Measurements from ENCODE around the gene DIP2A.
"Not testable (repeated sequence)": the region's sequence is repeated elsewhere in the genome, so short reads cannot be mapped to it uniquely, and the experiment has no call there.

DIP2A gene

GRCh38 chr21:46483300-46484295, 24.9 kb downstream of the DIP2A start:
- no peak for DNase-seq

GRCh38 chr21:46486481-46487126, 27.9 kb downstream of the DIP2A start:
- DNase-seq, result no peak

GRCh38 chr21:46489162-46489663, 30.5 kb downstream of the DIP2A start:
- no peak for DNase-seq

- DNase-seq, result no peak
These were observed 31.1 kb downstream of the DIP2A start for GRCh38 chr21:46489800-46490199.

GRCh38 chr21:46491553-46491952, 32.9 kb downstream of the DIP2A start:
- DNase-seq, result no peak

GRCh38 chr21:46492851-46493250, 34.2 kb downstream of the DIP2A start:
- DNase-seq, result no peak

GRCh38 chr21:46493828-46494227, 35.1 kb downstream of the DIP2A start:
- DNase-seq, result no peak

GRCh38 chr21:46498335-46499050, 39.8 kb downstream of the DIP2A start:
- no peak for DNase-seq

- DNase-seq, result no peak
These were observed 41.7 kb downstream of the DIP2A start for GRCh38 chr21:46500224-46500861.

- no peak for DNase-seq
These were observed 45.3 kb downstream of the DIP2A start for GRCh38 chr21:46503922-46504550.

GRCh38 chr21:46504666-46505065, 46.0 kb downstream of the DIP2A start:
- no peak for DNase-seq

- DNase-seq, result no peak
These were observed 48.9 kb downstream of the DIP2A start for GRCh38 chr21:46507562-46507961.

- no peak for DNase-seq
These were observed 51.2 kb downstream of the DIP2A start for GRCh38 chr21:46509741-46510502.

- no peak for DNase-seq
These were observed 56.4 kb downstream of the DIP2A start for GRCh38 chr21:46515109-46515508.

- no peak for DNase-seq
These were observed 57.4 kb downstream of the DIP2A start for GRCh38 chr21:46516068-46516467.

- no peak for DNase-seq
These were observed 58.7 kb downstream of the DIP2A start for GRCh38 chr21:46517361-46517760.

- no peak for DNase-seq
These were observed 60.4 kb downstream of the DIP2A start for GRCh38 chr21:46518983-46519583.

GRCh38 chr21:46527393-46527792, 68.7 kb downstream of the DIP2A start:
- DNase-seq, result not testable (repeated sequence)

GRCh38 chr21:46527801-46528200, 69.1 kb downstream of the DIP2A start:
- DNase-seq, result no peak

GRCh38 chr21:46532080-46532479, 73.4 kb downstream of the DIP2A start:
- no peak for DNase-seq

GRCh38 chr21:46537026-46537425, 78.3 kb downstream of the DIP2A start:
- DNase-seq, result no peak

Data from NCI-H345 (cell line).